ENCODE results near the gene DOK3. TPM values are rescaled to one million over a fixed set of nuclear protein-coding genes. Genes with fewer than 3 reads are reported as not detected.

Gene DOK3
- total RNA-seq, 1 experiment from 2014 or later = 14.5 TPM

GRCh38 chr5:177512736-177513380 is 3.2 kb upstream of the DOK3 start:
- CTCF ChIA-PET = no interaction called here
- intact Hi-C loops (cut with micrococcal nuclease; ENCODE audit: unreplicated experiment) = no loop called here
- peaks cover 11% of the 10 kb centered on the region for H3K4me1 Mint-ChIP-seq (ENCODE audit: low read depth, unreplicated experiment)

GRCh38 chr5:177511796-177512675 is 2.4 kb upstream of the DOK3 start:
- no peak overlapping the region for H3K4me3 Mint-ChIP-seq (ENCODE audit: low read depth, unreplicated experiment)
- intact Hi-C loops (cut with micrococcal nuclease; ENCODE audit: unreplicated experiment) = no loop called here
- no peaks in the 10 kb centered on the region for H3K9me3 Mint-ChIP-seq (ENCODE audit: low read depth, unreplicated experiment)
- no peak for DNase-seq
- H3K4me1 Mint-ChIP-seq (ENCODE audit: low read depth, unreplicated experiment) = peaks cover 11% of the 10 kb centered on the region
- H3K27me3 Mint-ChIP-seq (ENCODE audit: unreplicated experiment) = no peaks in the 10 kb centered on the region
- peak overlapping the region; percentile 6 for H3K27ac Mint-ChIP-seq (ENCODE audit: unreplicated experiment)
- CTCF ChIA-PET = no interaction called here
- BruUV-seq (replicated peaks) = TSS peak; percentile 10
- no peak for TF ChIP-seq CTCF (IDR thresholded peaks at IDR 0.05; ENCODE audit: unreplicated experiment)
- H3K36me3 Mint-ChIP-seq (ENCODE audit: insufficient read depth, unreplicated experiment) = peaks cover 63% of the 10 kb centered on the region

More at GRCh38 chr5:177512736-177513380, 3.2 kb upstream of the DOK3 start:
- BruUV-seq (replicated peaks) = no TSS peak
- TF ChIP-seq CTCF (IDR thresholded peaks at IDR 0.05; ENCODE audit: unreplicated experiment) = no peak
- Mint-ChIP-seq H3K27ac (ENCODE audit: unreplicated experiment) (no peak overlapping the region), H3K4me3 (ENCODE audit: low read depth, unreplicated experiment) (no peak overlapping the region), H3K27me3 (ENCODE audit: unreplicated experiment) (no peaks in the 10 kb centered on the region), H3K36me3 (ENCODE audit: insufficient read depth, unreplicated experiment) (peaks cover 62% of the 10 kb centered on the region), H3K9me3 (ENCODE audit: low read depth, unreplicated experiment) (no peaks in the 10 kb centered on the region)
- DNase-seq = no peak

- no peaks in the 10 kb centered on the region for H3K9me3 Mint-ChIP-seq (ENCODE audit: low read depth, unreplicated experiment)
- no TSS peak for BruUV-seq (replicated peaks)
- DNase-seq = no peak
- peaks cover 11% of the 10 kb centered on the region for H3K4me1 Mint-ChIP-seq (ENCODE audit: low read depth, unreplicated experiment)
- no peak overlapping the region for H3K4me3 Mint-ChIP-seq (ENCODE audit: low read depth, unreplicated experiment)
- intact Hi-C loops (cut with micrococcal nuclease; ENCODE audit: unreplicated experiment) = no loop called here
- CTCF ChIA-PET = no interaction called here
- peak overlapping the region; percentile 6 for H3K27ac Mint-ChIP-seq (ENCODE audit: unreplicated experiment)
- H3K27me3 Mint-ChIP-seq (ENCODE audit: unreplicated experiment) = no peaks in the 10 kb centered on the region
- TF ChIP-seq CTCF (IDR thresholded peaks at IDR 0.05; ENCODE audit: unreplicated experiment) = no peak
- peaks cover 56% of the 10 kb centered on the region for H3K36me3 Mint-ChIP-seq (ENCODE audit: insufficient read depth, unreplicated experiment)
Measured at GRCh38 chr5:177511181-177511580, 1.6 kb upstream of the DOK3 start.

DNA sequence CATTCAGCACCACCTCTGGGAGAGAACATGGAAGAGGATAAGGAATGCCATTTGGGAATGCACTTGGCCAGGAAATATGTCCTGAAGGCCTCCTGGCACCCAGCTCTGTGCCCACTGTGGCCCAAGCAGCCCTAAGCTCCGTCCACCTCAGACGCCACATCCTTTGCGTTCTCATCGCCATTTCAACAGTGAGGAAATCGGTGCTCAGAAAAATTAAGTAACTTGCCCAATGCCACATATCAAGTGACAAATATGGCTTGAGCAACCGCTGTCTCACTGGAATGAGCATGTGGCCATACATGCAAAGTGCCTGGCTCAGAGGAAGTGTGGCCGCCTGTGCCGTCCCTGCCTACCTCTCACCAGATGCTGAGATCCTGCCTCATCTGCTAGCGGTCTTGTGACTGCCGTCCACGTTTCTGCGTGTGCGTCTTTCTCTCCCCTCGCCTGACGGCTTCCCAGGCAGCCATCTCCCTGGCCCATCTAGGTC is 984 bp upstream of the DOK3 start:
- intact Hi-C loops (cut with micrococcal nuclease; ENCODE audit: unreplicated experiment) = no loop called here
- Mint-ChIP-seq H3K36me3 (ENCODE audit: insufficient read depth, unreplicated experiment) (peaks cover 50% of the 10 kb centered on the region), H3K4me3 (ENCODE audit: low read depth, unreplicated experiment) (no peak overlapping the region), H3K27ac (ENCODE audit: unreplicated experiment) (no peak overlapping the region), H3K27me3 (ENCODE audit: unreplicated experiment) (no peaks in the 10 kb centered on the region), H3K9me3 (ENCODE audit: low read depth, unreplicated experiment) (no peaks in the 10 kb centered on the region), H3K4me1 (ENCODE audit: low read depth, unreplicated experiment) (peaks cover 5% of the 10 kb centered on the region)
- BruUV-seq (replicated peaks) = no TSS peak
- CTCF ChIA-PET = no interaction called here
- DNase-seq = no peak
- TF ChIP-seq CTCF (IDR thresholded peaks at IDR 0.05; ENCODE audit: unreplicated experiment) = no peak
